Measurements from ENCODE around the gene AGBL4.

The AGBL4 gene

DNA sequence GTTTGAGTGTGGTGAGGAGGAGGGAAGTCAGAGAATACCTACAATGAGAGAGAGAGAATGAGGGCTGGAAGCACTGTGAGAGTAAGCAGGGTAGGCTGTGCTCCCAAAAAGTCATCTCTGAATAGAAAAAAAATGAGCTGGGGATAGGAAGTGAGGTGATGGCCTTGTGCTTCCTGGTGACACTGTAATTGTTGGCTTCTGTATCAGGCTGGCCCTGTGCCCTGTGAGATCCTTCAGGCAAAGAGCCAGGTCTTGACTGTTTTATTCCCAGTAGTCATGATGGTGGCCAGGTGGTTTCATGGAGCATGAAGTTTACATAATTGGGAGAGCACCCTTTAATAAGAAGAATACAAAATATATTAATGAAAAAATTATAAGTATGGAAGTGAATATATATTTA, 1531.4 kb downstream of the AGBL4 start:
- TF ChIP-seq, protein P1, sequence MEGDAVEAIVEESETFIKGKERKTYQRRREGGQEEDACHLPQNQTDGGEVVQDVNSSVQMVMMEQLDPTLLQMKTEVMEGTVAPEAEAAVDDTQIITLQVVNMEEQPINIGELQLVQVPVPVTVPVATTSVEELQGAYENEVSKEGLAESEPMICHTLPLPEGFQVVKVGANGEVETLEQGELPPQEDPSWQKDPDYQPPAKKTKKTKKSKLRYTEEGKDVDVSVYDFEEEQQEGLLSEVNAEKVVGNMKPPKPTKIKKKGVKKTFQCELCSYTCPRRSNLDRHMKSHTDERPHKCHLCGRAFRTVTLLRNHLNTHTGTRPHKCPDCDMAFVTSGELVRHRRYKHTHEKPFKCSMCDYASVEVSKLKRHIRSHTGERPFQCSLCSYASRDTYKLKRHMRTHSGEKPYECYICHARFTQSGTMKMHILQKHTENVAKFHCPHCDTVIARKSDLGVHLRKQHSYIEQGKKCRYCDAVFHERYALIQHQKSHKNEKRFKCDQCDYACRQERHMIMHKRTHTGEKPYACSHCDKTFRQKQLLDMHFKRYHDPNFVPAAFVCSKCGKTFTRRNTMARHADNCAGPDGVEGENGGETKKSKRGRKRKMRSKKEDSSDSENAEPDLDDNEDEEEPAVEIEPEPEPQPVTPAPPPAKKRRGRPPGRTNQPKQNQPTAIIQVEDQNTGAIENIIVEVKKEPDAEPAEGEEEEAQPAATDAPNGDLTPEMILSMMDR (IDR thresholded peaks at IDR 0.05; ENCODE audit: insufficient read depth, missing control alignments), result no peak
- FAIRE-seq, result no peak
- no peak for DNase-seq (ENCODE audit: insufficient read length, low spot score)

DNA sequence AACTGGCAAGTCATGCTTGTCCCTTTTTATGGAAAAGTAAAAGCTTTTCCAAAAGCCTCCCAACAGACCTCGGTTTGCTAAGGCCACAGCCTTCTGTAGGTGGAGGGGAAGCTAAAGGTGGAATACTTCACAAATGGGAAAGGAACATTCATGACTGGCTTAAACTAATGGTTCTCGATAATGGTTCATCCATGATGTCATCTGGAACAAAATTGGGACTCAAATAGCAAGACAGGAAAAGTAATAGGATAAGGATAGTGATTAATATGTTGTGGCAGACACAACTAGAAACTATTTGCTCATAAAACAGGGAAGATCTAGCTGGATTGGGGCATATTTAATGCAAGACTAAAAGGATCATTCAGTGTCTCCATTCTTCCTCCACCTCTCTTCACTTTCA, 1535.0 kb downstream of the AGBL4 start:
- FAIRE-seq, result peak; percentile 11
- no peak for DNase-seq (ENCODE audit: insufficient read length, low spot score)
- TF ChIP-seq, protein P1 (IDR thresholded peaks at IDR 0.05; ENCODE audit: insufficient read depth, missing control alignments), result no peak

Data from D721Med (cell line).